HG02678 (cell line): ENCODE data around the gene HS6ST3.
A peak's percentile ranks its signal among the peaks of the same experiment; 100 is the strongest.
"Not testable (repeated sequence)": the region's sequence is repeated elsewhere in the genome, so short reads cannot be mapped to it uniquely, and the experiment has no call there.

Experiments
- ATAC-seq: cut with Tn5 transposase; IDR thresholded peaks from one replicate; pipeline ENCODE4 v1.9.1; 2021; ENCODE audit warnings: mild to moderate bottlenecking, moderate library complexity; ENCODE audit not compliant: unreplicated experiment

HS6ST3 gene

DNA sequence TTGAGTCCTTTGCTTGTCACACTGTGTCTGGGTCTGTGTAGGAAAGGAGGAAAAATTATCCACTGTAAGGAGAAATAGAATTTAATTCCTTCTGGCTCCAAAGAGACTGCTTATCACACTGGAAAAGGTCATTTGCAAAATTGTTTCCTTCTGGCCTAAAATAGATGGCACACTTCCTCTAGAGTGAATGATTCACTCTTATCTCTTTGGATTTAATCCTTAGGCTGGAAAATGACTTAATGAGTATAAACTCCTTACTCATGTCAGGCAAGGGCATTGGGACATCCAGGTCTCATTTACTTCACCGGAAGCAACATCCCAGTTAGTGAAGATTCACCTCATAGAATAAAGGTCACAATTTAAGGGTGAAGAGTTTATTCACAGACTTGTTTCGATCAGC is 610.8 kb downstream of the HS6ST3 start:
- no peak for ATAC-seq

DNA sequence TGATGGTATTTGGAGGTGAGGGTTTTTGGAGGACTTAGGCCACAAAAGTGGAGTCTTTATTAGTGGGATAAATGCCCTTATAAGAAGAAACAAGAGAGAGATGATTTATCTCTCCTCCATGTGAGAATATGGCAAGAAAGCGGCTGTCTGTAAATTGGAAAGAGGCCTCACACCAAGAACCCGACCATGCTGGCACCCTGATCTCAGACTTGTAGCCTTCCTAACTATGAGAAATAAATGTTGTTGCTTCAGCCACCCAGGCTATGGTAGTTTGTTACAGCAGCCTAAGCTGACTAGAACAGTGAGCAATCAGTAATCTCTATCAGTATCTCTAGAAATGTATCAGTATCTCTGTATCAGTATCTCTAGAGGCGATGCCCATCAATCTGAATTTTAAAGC is 617.2 kb downstream of the HS6ST3 start:
- ATAC-seq, result no peak

DNA sequence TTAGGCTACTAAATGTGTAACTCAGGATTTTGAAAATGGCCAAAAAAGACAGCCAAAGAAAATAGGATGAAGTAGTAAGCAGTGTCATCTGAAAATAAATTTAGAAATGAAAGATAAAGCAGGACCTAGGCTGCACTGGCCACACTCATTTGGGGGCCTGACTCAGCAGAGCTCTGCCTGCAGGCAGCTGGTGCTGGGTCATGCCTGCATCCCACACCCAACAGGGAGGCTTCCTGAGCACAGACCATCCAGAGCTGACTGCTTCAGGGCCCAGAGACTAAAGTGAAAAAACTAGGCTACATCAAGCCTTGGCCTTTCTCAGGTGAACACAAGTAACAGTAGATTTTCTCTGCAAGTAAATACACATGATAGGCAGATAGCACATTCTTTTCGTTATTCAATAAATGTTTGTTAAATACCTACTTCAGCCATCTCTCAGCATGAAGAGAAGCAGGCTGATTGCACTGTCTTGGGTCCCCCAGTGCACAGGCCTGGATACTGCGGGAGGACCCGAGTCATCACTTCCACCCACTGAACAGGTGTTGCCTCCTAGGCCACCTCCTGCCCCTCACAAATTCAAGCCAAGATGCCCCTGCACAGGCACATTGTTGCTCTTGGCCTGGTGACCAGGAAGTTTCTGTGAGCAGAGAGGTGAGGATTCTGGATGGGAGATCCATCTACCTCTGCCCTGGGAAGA is 620.4 kb downstream of the HS6ST3 start:
- no peak for ATAC-seq

DNA sequence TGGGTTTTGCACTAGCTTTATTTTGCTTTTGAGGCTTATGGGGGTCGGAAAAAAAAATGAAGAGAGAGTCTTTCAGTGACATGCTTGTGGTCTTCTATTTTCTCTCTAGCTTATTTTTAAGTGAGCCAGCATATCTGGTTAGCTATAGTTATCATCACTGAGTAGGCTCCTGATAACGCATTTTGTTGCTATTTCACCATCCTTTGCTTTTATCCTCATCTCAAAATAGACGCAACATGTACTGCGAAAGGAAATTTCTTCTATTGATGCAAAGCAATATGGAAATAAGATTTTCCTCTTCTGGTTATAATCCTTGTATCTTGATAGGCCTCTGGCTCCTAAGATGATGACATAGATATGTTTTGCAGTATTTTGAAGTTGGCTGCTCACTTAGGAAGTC is 630.5 kb downstream of the HS6ST3 start:
- no peak for ATAC-seq

DNA sequence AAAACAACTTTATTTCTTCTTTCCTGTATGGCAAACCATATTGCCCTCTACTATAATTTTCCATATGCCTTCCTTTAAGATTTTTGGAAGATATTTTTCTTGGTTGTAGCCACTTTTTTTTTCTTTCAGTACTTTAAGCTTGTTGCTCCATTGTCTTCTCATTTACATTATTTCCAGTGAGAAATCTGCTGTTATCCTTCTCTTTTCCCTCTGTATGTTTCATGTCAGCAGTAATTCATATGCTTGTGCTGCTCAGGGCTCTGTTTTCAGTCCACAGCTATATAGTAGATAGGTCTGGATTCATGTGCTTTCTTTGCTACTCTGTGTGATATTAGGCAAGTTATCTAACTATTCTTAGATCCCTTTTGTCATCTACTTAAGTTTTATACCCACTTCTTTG is 636.7 kb downstream of the HS6ST3 start:
- no peak for ATAC-seq

DNA sequence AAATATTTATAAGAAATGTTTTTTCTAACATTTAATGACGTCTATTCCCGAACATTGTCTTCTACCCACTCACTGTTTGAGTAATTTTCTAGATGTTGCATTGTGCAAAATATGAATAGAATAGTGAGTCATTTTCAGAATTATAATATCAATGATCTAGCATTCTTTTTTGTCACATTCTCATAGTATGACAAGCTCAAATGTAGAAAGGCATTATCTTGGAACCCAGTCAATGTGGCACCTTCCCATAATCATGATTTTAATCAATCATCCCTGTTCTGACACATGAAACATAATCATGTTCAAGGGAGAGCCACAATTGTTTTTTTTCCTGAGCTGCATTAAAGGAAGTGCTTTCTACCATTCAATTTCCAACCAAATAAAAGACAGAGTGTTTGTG is 638.6 kb downstream of the HS6ST3 start:
- no peak for ATAC-seq

DNA sequence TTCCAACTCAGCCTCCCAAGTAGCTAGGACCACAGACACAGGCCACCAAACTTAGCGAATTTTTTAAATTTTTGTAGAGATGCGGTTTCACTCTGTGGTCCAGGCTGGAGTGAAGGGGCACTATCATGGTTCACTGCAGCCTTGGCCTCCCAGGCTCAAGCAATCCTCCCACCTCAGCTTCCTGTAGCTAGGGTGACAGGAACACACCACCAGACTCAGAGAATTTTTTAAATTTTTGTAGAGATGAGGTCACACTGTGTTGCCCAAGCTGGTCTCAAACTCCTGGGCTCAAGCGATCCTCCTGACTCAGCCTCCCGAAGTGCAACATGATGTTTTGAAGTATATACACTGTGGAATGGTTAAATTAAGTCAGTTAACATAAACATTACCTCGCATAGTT is 640.8 kb downstream of the HS6ST3 start:
- ATAC-seq, result no peak

DNA sequence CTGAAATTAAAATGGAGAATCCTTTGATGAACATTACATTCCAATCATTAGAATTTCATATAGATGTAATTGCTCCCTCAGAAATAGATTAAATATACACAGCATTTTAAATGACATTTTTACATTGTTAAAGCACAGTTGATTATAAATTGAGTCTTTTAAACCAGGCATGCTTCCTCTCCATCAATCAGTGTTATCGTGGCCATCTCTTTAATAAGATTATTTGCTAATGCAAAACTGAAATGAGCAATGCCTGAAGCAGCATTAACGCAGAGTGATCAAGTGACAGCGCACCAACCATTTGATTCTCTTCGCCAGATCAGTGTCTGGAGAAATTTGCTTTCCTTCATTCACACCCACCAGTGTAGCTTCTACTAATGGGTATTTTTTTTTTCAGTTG is 644.6 kb downstream of the HS6ST3 start:
- no peak for ATAC-seq

DNA sequence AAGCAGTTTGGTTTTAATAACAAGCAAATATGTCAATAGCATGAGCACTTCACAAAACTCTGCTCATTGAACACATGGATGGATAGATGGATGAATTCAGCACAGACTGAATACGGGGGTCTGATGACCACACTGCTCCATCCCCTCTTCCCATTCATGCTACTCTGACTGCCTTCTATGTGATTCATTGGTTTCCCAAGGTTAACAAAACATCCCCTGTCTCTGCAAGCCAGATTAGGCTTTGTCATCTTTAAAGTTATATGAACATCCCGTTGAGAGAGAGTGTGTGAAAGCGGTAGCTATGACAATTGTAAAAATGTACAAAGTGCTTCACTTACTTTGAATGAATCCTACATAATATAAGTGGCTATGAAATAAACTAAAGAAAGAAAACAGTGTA is 651.9 kb downstream of the HS6ST3 start:
- no peak for ATAC-seq

DNA sequence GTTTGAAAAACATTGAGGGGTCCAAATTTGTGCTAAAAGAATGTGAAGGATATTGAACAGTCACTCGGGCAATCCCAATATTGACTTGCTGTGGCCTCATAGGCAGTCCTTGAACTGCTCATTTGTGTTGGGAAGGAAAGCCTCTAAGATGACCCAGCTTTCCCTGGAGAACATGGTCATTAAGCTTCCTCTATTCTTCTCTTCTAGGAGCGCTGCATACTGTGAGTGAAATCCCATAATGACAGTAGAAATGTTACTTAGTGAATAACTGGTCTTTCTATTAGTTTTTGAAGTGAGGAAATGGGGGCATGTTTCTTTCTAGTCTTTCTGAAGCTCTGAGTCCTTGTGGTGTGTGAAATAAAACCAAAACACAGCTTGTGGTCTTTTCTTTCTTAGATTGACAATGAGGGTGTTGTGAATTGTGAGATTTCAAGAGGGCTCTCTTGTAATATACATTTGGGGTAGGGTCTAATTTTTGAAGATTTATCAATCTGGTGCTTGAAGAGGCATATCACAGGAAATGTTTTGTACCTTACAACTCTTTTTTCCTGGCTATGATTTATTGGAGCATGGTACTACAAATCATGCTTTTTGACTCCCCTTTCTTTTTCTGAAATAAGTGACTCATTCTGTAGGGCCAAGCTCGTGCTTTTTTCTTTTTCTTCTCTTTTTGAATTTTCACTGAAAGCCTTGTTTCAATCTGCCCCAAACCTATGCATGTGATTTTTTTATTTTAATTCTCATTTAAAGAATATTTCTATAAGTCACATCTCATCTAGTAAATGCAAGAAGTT is 653.6 kb downstream of the HS6ST3 start:
- ATAC-seq, result no peak

DNA sequence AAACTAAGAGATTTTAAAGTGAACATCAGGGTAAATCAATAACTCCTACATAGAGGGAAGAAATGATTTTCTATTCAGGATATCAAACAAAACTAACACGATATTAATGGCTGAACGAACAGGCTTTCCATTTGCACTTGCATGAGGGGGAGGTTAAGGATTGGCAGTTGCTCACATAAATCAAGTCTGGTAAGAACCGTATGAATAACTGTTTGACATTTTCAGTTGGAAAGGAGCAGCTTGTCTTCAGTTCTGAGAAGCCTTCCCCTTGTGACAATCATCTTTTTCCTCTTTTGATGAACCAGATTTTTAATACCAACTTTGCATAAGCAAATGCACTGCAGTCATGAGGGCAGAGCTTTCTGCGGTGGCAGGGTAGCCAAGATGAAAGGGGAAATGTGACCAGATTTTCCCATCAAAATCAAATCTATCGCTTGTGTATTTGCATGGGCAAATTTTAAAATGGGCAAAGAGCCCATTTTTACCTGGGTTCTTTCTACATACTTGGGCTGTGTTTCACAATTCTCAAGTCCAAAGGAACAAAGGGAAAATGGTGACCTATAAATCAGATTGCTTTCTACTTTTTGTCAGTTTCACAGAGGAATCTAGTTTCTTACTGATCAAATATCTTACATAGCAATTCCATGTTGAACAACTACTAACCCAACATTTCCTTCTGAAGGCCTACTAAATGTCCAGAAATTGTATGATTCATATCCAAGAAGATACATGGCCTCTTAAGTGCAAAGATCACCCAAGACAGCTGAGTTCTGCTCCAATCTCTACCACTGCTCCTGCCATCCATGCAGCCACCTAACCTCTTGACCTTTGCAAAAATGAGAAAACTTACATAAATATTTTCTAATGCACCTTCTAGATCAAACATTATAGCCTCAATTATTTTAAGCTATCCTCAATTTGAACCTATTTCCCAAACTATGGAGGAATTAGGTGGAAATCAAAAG is 654.7 kb downstream of the HS6ST3 start:
- ATAC-seq, result no peak

DNA sequence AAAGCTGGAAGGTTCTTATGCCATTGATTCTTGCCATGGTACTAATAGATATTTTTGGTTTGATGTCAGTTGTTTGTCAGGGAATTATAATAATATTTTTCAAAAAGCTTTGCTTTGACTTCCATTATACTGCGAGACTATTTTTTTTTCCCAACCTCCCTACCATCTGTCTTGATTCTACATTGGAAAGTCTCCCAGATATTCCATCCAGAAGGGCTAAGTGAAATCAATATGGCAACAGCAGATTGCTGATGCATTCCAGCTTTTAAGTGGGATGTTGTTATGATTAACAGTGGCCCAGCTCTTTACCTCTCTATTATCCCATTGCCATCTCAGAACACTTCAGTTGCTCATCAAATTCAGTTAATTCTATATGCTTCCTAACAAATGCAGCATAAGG is 657.0 kb downstream of the HS6ST3 start:
- ATAC-seq, result no peak

DNA sequence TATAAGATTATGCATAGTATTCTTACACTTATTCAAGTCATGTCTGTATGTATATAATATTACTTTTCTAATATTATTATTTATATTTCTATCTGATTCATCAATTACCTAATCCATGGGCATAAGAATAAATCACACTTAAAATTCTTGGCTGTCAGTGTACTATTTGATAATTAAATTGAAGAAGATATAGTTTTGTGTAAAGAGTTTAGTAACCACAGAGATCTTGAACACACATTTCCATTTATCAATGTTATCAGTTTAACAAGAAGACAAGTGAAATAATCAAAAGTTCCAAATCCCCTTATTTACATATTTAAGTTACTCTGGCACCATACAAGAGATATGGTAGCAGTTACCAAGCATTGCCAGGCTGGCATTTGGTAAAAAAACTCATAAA is 659.9 kb downstream of the HS6ST3 start:
- ATAC-seq, result no peak

DNA sequence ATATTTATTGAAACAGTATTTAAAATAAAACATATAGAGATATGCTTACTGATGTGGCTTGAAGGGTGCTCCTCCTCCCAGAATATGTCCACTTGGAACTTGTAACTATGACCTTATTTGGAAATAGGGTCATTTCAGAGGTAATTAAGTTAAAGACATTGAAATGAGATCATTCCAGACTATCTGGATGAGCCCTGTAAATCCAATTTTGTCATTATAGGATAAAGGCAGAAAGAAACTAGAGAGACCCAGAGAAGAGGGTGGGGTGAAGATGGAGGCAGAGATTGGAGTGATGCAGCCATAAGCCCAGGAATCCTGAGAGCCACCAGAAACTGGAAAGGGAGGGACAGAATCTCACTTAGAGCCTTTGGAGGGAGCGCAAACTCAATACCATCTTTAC is 661.2 kb downstream of the HS6ST3 start:
- no peak for ATAC-seq

DNA sequence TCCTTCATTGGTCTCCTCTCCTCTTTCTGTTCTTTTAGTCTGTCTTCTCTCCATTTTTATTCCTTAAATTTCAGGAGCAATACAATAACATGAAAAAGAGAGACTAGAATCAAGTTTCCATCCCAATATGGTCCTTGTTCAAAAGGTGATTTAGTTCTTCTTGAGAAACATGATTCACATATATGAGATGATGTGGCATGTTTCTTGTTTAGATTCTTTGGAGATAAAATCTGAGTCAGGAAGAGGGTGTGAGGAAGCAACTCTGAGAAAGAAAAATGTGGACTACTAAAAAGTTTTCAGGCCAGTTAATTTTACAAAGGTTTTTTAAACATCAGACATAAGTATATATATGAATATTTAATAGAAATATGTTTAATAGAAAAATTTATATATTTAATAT is 673.0 kb downstream of the HS6ST3 start:
- ATAC-seq, result no peak

DNA sequence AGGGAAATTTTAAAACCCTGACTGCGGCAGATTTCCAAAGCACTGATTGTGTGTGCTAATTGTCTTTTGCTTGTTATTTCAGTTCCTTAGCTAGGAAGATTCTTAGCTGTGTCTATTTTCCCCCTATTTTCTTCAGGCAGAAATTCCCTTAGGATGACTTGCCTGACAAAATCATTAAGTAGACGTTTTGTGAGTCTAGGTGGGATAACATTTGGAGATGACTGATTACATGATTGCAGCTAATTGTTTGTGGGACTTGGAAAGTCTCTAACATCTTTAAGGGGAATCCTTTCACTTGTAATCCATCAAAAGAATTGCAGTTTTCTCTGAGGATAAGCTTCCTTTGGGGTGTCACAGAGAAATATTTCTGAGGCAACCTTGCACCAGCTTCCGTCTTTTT is 676.4 kb downstream of the HS6ST3 start:
- no peak for ATAC-seq

DNA sequence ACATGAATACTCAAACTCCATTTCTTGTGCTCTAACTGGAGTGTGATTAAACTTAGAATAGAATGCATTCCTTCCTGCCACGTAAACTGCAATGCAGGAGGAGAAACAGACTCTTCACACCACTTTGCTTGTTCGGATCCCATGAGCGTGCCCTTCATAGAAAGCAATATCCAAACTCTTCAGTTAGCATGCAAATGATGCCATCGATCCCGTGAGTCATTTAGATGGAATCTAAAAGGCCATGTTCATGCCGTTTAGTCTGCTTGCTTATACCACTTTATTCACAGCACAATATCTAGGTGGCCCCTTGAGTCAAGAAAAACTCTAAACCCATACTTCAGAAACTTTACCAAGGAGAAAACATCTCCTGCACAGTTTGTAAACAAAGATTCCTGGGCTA is 678.6 kb downstream of the HS6ST3 start:
- ATAC-seq, result no peak

DNA sequence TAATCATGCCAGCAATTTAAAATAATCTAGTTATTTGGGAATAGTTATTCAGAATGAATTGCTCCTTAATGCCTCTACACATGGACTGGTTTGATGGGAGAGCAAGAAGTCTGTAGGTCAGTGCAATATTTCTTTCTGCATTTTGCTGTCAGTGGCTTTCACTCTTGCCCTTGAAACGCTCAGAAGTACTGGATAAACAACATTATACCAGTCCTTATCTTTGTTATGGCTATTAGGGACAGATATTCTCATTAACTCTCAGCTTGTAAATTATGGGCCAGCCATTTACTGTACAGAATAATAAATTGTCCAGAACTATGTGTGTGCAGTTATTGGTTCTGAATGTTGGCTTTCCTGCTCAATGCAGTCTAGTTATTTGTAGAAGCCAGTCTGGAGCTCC is 680.0 kb downstream of the HS6ST3 start:
- no peak for ATAC-seq

DNA sequence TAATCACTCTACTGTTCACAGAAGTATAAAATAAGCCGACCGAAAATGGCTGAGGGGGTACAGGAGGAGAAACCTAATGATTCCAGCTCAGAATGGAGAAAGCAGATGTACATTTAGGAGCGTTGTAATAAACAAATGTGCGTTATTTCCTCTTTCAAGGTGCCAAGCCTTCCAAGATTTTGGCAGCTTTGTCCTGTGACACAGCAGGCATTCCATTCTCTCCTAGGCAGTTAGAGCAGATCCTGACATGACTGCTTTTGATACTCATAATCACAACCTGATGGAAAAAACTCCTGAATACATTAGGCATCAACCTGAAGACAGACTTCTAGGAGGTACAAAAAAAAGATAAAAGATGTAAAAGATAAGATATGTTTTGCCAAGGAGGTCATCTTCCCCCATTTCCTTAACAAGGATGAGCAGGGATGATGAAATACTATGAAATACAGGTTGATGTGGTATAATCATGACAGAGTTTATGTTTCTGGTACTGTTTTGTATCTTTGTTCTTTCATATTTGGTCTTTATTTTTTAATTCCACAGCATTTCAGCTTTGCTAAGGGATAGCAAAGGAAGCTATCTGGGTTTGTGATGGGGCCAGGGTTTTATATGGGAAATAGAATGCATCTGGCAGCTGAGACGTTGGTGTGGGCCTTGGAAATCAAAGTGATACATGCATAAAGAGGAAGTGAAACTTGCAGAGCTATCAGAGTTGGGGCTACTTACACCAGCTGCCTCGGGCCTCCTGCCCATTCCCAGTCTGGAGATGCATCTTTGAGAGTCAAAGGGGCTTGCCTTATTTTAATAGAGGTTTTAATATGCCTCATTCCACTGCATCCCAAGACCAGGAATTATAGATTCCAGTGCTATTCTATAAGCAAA is 681.8 kb downstream of the HS6ST3 start:
- peak; percentile 75 for ATAC-seq

DNA sequence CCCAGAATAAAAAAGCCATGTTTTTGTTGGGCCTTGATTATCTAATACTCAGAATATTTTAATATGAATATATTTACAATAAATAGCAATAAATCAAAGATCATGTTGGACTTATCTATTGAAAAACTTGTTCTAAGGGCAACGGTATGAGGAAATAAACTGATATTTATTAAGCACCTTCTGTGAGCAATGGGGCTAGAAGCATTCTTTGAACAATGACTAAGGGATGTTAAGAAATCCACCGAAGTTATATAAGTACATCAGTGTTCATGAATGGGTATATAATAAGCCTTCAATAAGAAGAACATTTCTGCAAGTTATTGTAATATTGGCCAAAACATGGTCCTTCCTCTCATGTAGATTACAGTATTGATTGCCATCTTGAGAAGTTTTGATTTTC is 682.5 kb downstream of the HS6ST3 start:
- ATAC-seq, result no peak

DNA sequence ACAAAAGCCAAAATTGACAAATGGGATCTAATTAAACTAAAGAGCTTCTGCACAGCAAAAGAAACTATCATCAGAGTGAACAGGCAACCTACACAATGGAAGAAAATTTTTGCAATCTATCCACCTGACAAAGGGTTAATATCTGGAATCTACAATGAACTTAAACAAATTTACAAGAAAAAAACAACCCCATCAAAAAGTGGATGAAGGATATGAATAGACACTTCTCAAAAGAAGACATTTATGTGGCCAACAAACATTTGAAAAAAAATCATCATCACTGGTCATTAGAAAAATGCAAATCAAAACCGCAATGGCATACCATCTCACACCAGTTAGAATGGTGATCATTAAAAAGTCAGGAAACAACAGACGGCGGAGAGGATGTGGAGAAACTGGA is 688.4 kb downstream of the HS6ST3 start:
- ATAC-seq, result not testable (repeated sequence)
